GM18951 (cell line): ENCODE results near the gene GPR183.

Experiments
- POLR2A ChIP-seq: IDR thresholded peaks from 4 replicates; pipeline ENCODE4 v1.6.1; 2011; ENCODE audit warnings: mild to moderate bottlenecking; ENCODE audit not compliant: insufficient read length, insufficient read depth; ENCODE audit errors: extremely low read depth
- in situ Hi-C: fragments of 300-500 bp; cut with MboI; formaldehyde crosslinking; loops from one replicate; pipeline ENCODE4 v1.12.0; 2022; ENCODE audit warnings: low sequenced_read_pairs, mixed read lengths, inconsistent platforms; ENCODE audit not compliant: unreplicated experiment

Gene GPR183

GRCh38 chr13:99313941-99314340 is 6.7 kb upstream of the GPR183 start:
- TF ChIP-seq POLR2A = no peak
- in situ Hi-C loops = no loop called here

DNA sequence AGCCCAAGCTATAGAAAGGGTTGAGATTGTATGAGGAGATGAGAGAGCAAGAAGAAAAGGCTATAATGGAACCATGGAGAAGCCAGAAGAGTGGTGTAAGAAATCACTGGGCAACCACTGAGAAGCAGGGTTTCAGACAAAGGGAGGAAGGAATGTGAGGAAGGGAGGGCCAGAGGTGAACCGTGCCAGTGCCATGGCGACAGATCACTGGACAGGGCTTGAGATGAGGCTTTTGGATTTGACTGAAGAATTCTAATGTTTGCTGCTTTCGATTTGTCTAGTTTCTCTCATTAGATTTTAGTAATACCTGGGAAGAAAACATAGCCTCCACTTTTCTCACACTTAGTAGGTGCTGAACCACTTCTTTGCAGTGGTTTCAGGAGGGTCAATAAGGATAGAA is 6.3 kb upstream of the GPR183 start:
- in situ Hi-C loops = no loop called here

DNA sequence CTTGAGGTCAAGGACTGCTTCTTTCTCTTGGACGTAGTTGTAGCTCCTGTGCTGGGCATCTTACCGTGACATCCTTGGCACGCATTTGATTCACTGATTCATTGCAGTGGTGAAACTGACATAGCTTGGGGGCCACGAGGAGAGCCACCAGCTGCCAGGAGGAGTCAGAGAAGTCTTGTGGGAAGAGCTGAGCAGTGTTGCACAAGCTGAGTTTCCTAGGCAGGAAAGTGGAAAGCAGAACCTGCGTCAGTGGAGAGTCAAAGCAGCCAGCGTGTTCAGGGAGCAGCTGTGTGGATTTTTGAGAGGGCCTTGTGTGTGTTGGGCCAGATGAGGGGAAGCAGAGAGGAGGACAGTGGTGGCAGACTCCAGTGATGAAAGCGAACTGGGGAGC is 5.3 kb upstream of the GPR183 start:
- no peak for TF ChIP-seq POLR2A
- in situ Hi-C loops = no loop called here

More for the DNA sequence above, 6.3 kb upstream of the GPR183 start:
- TF ChIP-seq POLR2A = no peak

GRCh38 chr13:99311748-99312492 is 4.7 kb upstream of the GPR183 start:
- no peak for TF ChIP-seq POLR2A
- in situ Hi-C loops = no loop called here

DNA sequence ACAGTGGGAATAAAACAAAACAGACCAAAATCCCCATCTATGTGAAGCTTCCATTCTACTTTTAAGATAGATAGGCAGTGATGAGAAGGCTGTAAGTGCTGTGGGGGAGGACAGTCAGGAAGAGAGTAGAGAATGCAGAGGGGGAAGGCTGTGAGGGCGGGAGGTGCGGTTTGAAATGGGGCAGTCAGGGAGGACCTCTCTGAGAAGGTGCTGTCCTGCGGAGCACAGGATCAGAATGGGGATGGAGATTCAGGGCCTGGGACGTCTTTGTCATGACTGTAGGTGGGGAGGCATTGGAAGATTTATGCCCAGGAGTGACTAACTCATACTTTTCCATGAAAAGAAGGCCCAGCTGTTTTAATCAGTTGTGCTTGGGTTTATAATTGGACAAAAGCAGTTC is 3.9 kb upstream of the GPR183 start:
- in situ Hi-C loops = no loop called here
- TF ChIP-seq POLR2A = no peak

DNA sequence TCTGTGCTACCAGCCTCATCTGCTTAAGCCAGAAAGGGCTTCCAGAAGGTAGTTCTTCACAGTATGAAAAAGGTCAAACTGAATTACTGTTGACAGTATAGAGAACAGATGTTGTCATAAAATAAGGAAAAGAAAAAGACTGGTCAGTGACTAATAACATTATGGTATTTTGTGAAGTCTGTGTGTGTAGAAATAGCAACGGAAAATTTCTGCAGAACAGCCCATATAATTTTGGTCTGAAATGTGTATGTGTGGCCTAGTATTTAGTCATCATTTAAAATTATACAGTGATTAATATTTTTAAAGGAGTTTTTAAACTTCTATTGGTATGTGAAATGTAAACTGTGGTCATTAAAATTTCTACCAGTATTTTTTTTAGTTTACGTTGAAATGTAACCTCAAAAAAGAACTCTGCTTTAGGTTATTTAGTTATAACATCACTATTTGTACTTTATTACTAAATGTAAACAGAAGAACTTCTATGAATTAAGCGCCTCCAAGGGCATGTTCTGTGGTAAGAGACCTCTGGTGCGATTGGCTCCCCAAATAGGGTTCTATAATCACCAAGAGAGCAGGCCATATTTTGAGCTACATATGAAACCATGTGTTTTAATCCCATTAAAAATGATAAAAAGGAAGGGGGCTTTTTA is 3.3 kb upstream of the GPR183 start:
- in situ Hi-C loops = no loop called here
- no peak for TF ChIP-seq POLR2A

GRCh38 chr13:99308471-99309087 is 1.4 kb upstream of the GPR183 start:
- in situ Hi-C loops = no loop called here
- no peak for TF ChIP-seq POLR2A

- in situ Hi-C loops = no loop called here
- TF ChIP-seq POLR2A = no peak
Measured at GRCh38 chr13:99307648-99308339, 595 bp upstream of the GPR183 start.

DNA sequence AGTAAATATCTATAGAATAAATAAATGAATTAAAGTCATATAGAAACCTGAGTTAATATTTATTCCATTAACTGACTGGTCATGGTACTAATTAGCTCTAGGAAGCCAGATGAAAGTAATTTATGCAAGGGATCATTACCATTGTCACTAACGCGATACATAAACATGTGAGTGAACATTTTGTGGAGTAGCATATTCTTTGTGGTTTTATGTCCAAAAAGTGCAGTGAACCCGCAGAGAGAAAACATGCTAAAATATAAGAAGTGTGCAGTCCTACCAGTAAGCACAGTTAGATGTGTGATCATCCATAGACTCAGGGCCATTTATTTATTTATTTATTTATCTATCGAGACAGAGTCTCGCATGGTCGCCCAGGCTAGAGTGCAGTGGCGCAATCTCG is 1.6 kb downstream of the GPR183 start:
- TF ChIP-seq POLR2A = no peak
- in situ Hi-C loops = no loop called here

DNA sequence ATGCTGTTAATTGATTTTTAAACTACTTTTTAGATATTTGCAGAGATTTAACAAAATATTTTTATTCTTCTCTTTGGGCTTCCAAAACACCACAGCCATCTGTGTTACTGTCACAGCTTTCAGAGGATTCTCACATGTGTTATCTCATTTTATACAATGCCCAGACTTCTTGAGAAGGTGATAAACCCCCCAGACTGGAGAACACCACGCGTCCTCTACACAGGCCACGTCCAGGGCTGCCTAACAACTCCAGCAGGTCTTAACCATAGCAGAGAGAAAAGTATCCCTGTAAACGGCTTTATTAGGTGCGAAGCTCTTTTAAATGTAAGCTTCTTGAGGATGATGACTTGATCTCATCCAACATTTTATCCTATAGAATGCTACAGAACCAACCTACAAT is 2.0 kb downstream of the GPR183 start:
- TF ChIP-seq POLR2A = no peak
- in situ Hi-C loops = no loop called here

- no peak for TF ChIP-seq POLR2A
- in situ Hi-C loops = no loop called here
Measured at GRCh38 chr13:99304541-99304940, 2.7 kb downstream of the GPR183 start.

GRCh38 chr13:99303863-99304521 is 3.2 kb downstream of the GPR183 start:
- no peak for TF ChIP-seq POLR2A
- in situ Hi-C loops = no loop called here
